IMR-90 (cell line): Measurements from ENCODE around the gene S1PR2. TPM values are rescaled to one million over a fixed set of nuclear protein-coding genes. Genes with fewer than 3 reads are reported as not detected.

Experiments
- ATAC-seq: fragments of 200-7000 bp; cut with Tn5 transposase; 2 replicates; pipeline ENCODE4 v1.9.1; 2020; ENCODE audit warnings: low read depth, mild to moderate bottlenecking, moderate library complexity
- BruUV-seq: library from RNA; stranded (reverse); fragments of 400-500 nt; replicated peaks from 2 replicates; lab custom pipeline; 2021; lab: Mats Ljungman, UMichigan
- CTCF ChIA-PET: fragments of 300-600 bp; formaldehyde crosslinking; extraction: SDS; loops from one replicate; lab custom pipeline; 2021; ENCODE audit warnings: antibody characterized with exemption; lab: Yijun Ruan, JAX
- POLR2A ChIA-PET: fragments of 300-600 bp; sonication (Branson Sonifier 250); formaldehyde crosslinking; loops from one replicate; lab custom pipeline; 2022; ENCODE audit warnings: antibody characterized with exemption; ENCODE audit not compliant: unreplicated experiment; lab: Charles Lee
- DNase-seq: peaks from one replicate; pipeline ENCODE4 v3.0.0; 2013
- H2AFZ ChIP-seq: replicated peaks from 2 replicates; pipeline ENCODE3; 2013; ENCODE audit warnings: low read length, mild to moderate bottlenecking; ENCODE audit not compliant: poor library complexity
- H2AK5ac ChIP-seq: 2 replicates; pipeline ENCODE4 v1.6.1; 2013; ENCODE audit warnings: low read depth, low read length, inconsistent platforms
- H2AK9ac ChIP-seq: replicated peaks from 2 replicates; pipeline ENCODE3; 2013; ENCODE audit warnings: mild to moderate bottlenecking, low read depth, low read length, moderate library complexity; ENCODE audit not compliant: poor library complexity
- H2BK120ac ChIP-seq: 2 replicates; pipeline ENCODE4 v1.6.1; 2013; ENCODE audit warnings: low read depth, low read length, inconsistent platforms
- H2BK15ac ChIP-seq: 3 replicates; pipeline ENCODE4 v1.6.1; 2013; ENCODE audit warnings: low read depth, low read length, inconsistent platforms
- H2BK20ac ChIP-seq: 2 replicates; pipeline ENCODE4 v1.6.1; 2013; ENCODE audit warnings: low read depth, mild to moderate bottlenecking, inconsistent platforms, low read length, moderate library complexity
- H2BK5ac ChIP-seq: 2 replicates; pipeline ENCODE4 v1.6.1; 2013; ENCODE audit warnings: mild to moderate bottlenecking, low read depth, low read length, inconsistent platforms; ENCODE audit not compliant: poor library complexity, severe bottlenecking
- H3K14ac ChIP-seq: replicated peaks from 2 replicates; pipeline ENCODE4 v1.6.1; 2013; ENCODE audit warnings: low read depth, low read length, inconsistent platforms
- H3K18ac ChIP-seq: 2 replicates; pipeline ENCODE4 v1.6.1; 2013; ENCODE audit warnings: low read depth, low read length, control low read depth
- H3K23ac ChIP-seq: 2 replicates; pipeline ENCODE4 v1.6.1; 2013; ENCODE audit warnings: low read depth, low read length, inconsistent platforms
- H3K27ac ChIP-seq: 2 replicates; pipeline ENCODE4 v1.5.1; 2013; ENCODE audit warnings: mild to moderate bottlenecking, control low read depth, low read length; ENCODE audit not compliant: insufficient read depth
- H3K27me3 ChIP-seq: 2 replicates; pipeline ENCODE4 v1.6.1; 2013; ENCODE audit warnings: low read length; ENCODE audit not compliant: control insufficient read depth, insufficient read depth
- H3K36me3 ChIP-seq: 2 replicates; pipeline ENCODE4 v1.6.1; 2013; ENCODE audit warnings: low read length, mixed read lengths; ENCODE audit not compliant: control insufficient read depth, insufficient read depth
- H3K4ac ChIP-seq: 2 replicates; pipeline ENCODE4 v1.6.1; 2013; ENCODE audit warnings: low read depth, low read length, inconsistent platforms
- H3K4me1 ChIP-seq: 2 replicates; pipeline ENCODE4 v1.6.1; 2013; ENCODE audit warnings: low read length, mixed read lengths; ENCODE audit not compliant: control insufficient read depth, insufficient read depth
- H3K4me2 ChIP-seq: 2 replicates; pipeline ENCODE4 v1.6.1; 2013; ENCODE audit warnings: low read depth, mild to moderate bottlenecking, control low read depth, low read length, moderate library complexity
- H3K4me3 ChIP-seq: 2 replicates; pipeline ENCODE4 v1.5.1; 2013; ENCODE audit warnings: low read depth, mild to moderate bottlenecking, control low read depth, low read length, moderate library complexity; ENCODE audit not compliant: insufficient read depth
- H3K56ac ChIP-seq: 2 replicates; pipeline ENCODE4 v1.6.1; 2013; ENCODE audit warnings: low read length, inconsistent platforms; ENCODE audit not compliant: insufficient read depth; ENCODE audit errors: extremely low read depth
- H3K79me1 ChIP-seq, 2 experiments: 2 replicates each; pipeline ENCODE4 v1.6.1; 2013; ENCODE audit warnings: low read length in 2 of 2, inconsistent platforms in 1 of 2, low read depth in 1 of 2
- H3K9ac ChIP-seq: 2 replicates; pipeline ENCODE4 v1.6.1; 2013; ENCODE audit warnings: low read depth, low read length, control low read depth
- H3K9me1 ChIP-seq: 2 replicates; pipeline ENCODE4 v1.6.1; 2013; ENCODE audit warnings: low read length, inconsistent platforms; ENCODE audit not compliant: insufficient read depth
- H3K9me3 ChIP-seq: 2 replicates; pipeline ENCODE4 v1.6.1; 2013; ENCODE audit warnings: low read length; ENCODE audit not compliant: control insufficient read depth, insufficient read depth
- H4K20me1 ChIP-seq: 2 replicates; pipeline ENCODE4 v1.6.1; 2013; ENCODE audit warnings: low read length, inconsistent platforms; ENCODE audit not compliant: insufficient read depth
- H4K5ac ChIP-seq: 2 replicates; pipeline ENCODE4 v1.6.1; 2013; ENCODE audit warnings: mild to moderate bottlenecking, low read depth, low read length, control low read depth
- H4K8ac ChIP-seq, 2 experiments: 2 replicates each; pipeline ENCODE4 v1.6.1; 2013; ENCODE audit warnings: low read depth in 2 of 2, low read length in 2 of 2, control low read depth in 1 of 2, inconsistent platforms in 1 of 2
- H4K91ac ChIP-seq: 2 replicates; pipeline ENCODE4 v1.6.1; 2013; ENCODE audit warnings: low read depth, low read length, inconsistent platforms; ENCODE audit not compliant: insufficient read depth
- MAFK ChIP-seq: IDR thresholded peaks from 2 replicates; pipeline ENCODE4 v1.6.1; 2012; ENCODE audit warnings: low read depth, low read length, improper control_type of control experiment
- NFE2L2 ChIP-seq: fragments of 150-350 bp; IDR thresholded peaks from 2 replicates; pipeline ENCODE4 v1.6.1; 2016; ENCODE audit warnings: low read depth, mild to moderate bottlenecking, low read length
- POLR2A ChIP-seq: IDR thresholded peaks from 2 replicates; pipeline ENCODE4 v1.6.1; 2012; ENCODE audit warnings: mild to moderate bottlenecking, low read depth, low read length
- SMC3 ChIP-seq: fragments of 150-350 bp; IDR thresholded peaks from 2 replicates; pipeline ENCODE4 v1.6.1; 2016; ENCODE audit warnings: low read depth, mild to moderate bottlenecking, antibody characterized with exemption, low read length, moderate library complexity
- WGBS, 2 experiments: methylation state at CpG; one replicate each; pipeline versions ENCODE4 v1.1.5 to v1.1.7; 2013; ENCODE audit warnings: missing lambda C conversion rate in 2 of 2; ENCODE audit not compliant: insufficient read length in 1 of 2; ENCODE audit errors: extremely low coverage in 2 of 2; 5-methylcytosine and 5-hydroxymethylcytosine counted together
- dilution Hi-C: fragments of 300-500 bp; cut with HindIII; formaldehyde crosslinking; loops from one replicate; pipeline ENCODE4 v1.14.3; 2018; ENCODE audit warnings: low sequenced_read_pairs; ENCODE audit not compliant: unreplicated experiment
- in situ Hi-C: fragments of 300-500 bp; cut with MboI; formaldehyde crosslinking; loops from 3 replicates; pipeline ENCODE4 v1.14.3; 2019; ENCODE audit warnings: low sequenced_read_pairs, inconsistent platforms, mixed read lengths
- intact Hi-C: fragments of 100-400 bp; cut with micrococcal nuclease; formaldehyde crosslinking; loops from 2 replicates; pipeline ENCODE4 v1.10.0; 2022
- polyA plus RNA-seq, 3 experiments: library from polyadenylated mRNA; depleted of rRNA; stranded (reverse); fragments of >200 nt; gene quantifications; 2 replicates each; pipeline ENCODE4 v1.2.3, GENCODE V29; 2012; ENCODE audit warnings: low replicate concordance in 1 of 3
- total RNA-seq: library from RNA; depleted of rRNA; stranded (reverse); fragments of >200 nt; gene quantifications from 2 replicates; pipeline ENCODE4 v1.2.3, GENCODE V29; 2012
- TF ChIP-seq, protein P1 (sequence below): fragments of 150-350 bp; IDR thresholded peaks from 2 replicates; pipeline ENCODE4 v1.6.1; 2017; ENCODE audit warnings: mild to moderate bottlenecking, antibody characterized with exemption, low read length, low read depth
- TF ChIP-seq, protein P2 (sequence below): conservative IDR thresholded peaks from 2 replicates; pipeline ENCODE4 v1.5.1; 2012; ENCODE audit warnings: mild to moderate bottlenecking, low read depth, low read length, improper control_type of control experiment

S1PR2 gene
- total and polyA plus RNA-seq, 2 of the 4 experiments (the other 2 are of a cell fraction), result 14.0 to 15.0 TPM

DNA sequence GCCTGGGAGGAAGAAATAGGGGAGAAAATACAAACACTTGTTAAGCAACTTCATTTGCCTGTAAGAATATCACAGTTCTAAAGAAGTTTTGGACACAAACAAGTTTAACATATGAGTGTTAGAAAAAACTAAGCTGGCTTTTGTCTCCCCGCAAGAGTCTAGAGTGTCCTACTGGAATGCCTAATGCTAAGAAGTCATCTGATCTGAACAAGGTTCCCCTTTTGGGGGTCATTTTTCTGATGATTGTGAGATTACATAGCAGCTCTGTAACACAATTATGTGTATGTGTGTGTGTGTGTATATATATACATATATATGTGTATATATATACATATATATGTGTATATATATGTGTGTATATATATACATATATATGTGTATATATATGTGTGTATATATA lies 49.1 kb downstream of the S1PR2 start:
- no peak overlapping the region for H2AK9ac ChIP-seq
- H2BK15ac ChIP-seq, result no peak overlapping the region
- H2BK5ac ChIP-seq, result no peak overlapping the region
- H3K23ac ChIP-seq, result no peak overlapping the region
- H3K36me3 ChIP-seq, result peaks cover 40% of the 10 kb centered on the region
- H3K27ac ChIP-seq, result no peak overlapping the region
- H3K9me1 ChIP-seq, result peaks cover 3% of the 10 kb centered on the region
- no peak overlapping the region for H2AK5ac ChIP-seq
- H4K20me1 ChIP-seq, result peaks cover 38% of the 10 kb centered on the region
- TF ChIP-seq MAFK (no peak), SMC3 (no peak), POLR2A (no peak), NFE2L2 (no peak)
- TF ChIP-seq, protein P1, sequence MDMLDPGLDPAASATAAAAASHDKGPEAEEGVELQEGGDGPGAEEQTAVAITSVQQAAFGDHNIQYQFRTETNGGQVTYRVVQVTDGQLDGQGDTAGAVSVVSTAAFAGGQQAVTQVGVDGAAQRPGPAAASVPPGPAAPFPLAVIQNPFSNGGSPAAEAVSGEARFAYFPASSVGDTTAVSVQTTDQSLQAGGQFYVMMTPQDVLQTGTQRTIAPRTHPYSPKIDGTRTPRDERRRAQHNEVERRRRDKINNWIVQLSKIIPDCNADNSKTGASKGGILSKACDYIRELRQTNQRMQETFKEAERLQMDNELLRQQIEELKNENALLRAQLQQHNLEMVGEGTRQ, result no peak
- TF ChIP-seq, protein P2, sequence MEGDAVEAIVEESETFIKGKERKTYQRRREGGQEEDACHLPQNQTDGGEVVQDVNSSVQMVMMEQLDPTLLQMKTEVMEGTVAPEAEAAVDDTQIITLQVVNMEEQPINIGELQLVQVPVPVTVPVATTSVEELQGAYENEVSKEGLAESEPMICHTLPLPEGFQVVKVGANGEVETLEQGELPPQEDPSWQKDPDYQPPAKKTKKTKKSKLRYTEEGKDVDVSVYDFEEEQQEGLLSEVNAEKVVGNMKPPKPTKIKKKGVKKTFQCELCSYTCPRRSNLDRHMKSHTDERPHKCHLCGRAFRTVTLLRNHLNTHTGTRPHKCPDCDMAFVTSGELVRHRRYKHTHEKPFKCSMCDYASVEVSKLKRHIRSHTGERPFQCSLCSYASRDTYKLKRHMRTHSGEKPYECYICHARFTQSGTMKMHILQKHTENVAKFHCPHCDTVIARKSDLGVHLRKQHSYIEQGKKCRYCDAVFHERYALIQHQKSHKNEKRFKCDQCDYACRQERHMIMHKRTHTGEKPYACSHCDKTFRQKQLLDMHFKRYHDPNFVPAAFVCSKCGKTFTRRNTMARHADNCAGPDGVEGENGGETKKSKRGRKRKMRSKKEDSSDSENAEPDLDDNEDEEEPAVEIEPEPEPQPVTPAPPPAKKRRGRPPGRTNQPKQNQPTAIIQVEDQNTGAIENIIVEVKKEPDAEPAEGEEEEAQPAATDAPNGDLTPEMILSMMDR, result no peak
- no peak overlapping the region for H2BK120ac ChIP-seq
- no peak overlapping the region for H2BK20ac ChIP-seq
- no CpG with 5 or more reads among the region's 1 CpG for WGBS, 2 experiments
- H4K91ac ChIP-seq, result no peak overlapping the region
- POLR2A ChIA-PET, result no interaction called here
- no peak overlapping the region for H3K4me3 ChIP-seq
- no peak overlapping the region for H4K8ac ChIP-seq
- CTCF ChIA-PET, result interaction anchor here (0.5 to 0.6 kb wide), 3 partner anchors 35 to 297 kb away, joined by 3 to 4 read pairs (median 3); no protein-coding TSS in a partner anchor
- H3K14ac ChIP-seq, result no peak overlapping the region
- H3K79me1 ChIP-seq, result peaks cover 19 to 55% of the 10 kb centered on the region in 2 experiments
- H3K27me3 ChIP-seq, result no peaks in the 10 kb centered on the region
- dilution Hi-C loops (no loop called here), intact Hi-C loops (no loop called here), in situ Hi-C loops (no loop called here)
- H3K4me2 ChIP-seq, result no peak overlapping the region
- BruUV-seq, result no TSS peak
- H3K4ac ChIP-seq, result no peak overlapping the region
- H4K5ac ChIP-seq, result no peak overlapping the region
- peaks cover 4% of the 10 kb centered on the region; the same call in 1 of the 2 replicates for H3K4me1 ChIP-seq
- H3K9ac ChIP-seq, result no peak overlapping the region
- H3K18ac ChIP-seq, result no peak overlapping the region
- H3K9me3 ChIP-seq, result no peaks in the 10 kb centered on the region
- no peak overlapping the region for H3K56ac ChIP-seq
- DNase-seq (no peak), ATAC-seq (no peak)
- H2AFZ ChIP-seq, result no peak overlapping the region
